Aorta (tissue), 5 donors: Measurements from ENCODE around the gene LRRK1. TPM values are rescaled to one million over a fixed set of nuclear protein-coding genes. Genes with fewer than 3 reads are reported as not detected.
A peak's percentile ranks its signal among the peaks of the same experiment; 100 is the strongest.

Experiments
- ATAC-seq: fragments of 200-7000 bp; cut with Tn5 transposase; one replicate; pipeline ENCODE4 v1.9.1; 2022; ENCODE audit warnings: moderate library complexity; ENCODE audit not compliant: low FRiP score
- DNase-seq, 2 donors: peaks; one replicate each; pipeline ENCODE4 v3.0.0-alpha.2; 2020
- H3K27ac ChIP-seq, 2 donors: one replicate each; pipeline ENCODE4 v1.5.1; 2013; ENCODE audit warnings: low read length in 2 of 2, mild to moderate bottlenecking in 2 of 2, moderate library complexity in 2 of 2, control low read depth in 1 of 2, inconsistent platforms in 1 of 2, low read depth in 1 of 2
- H3K27me3 ChIP-seq, 2 donors: one replicate each; pipeline ENCODE4 v1.6.1; 2013; ENCODE audit warnings: control low read depth in 1 of 2, low read length in 1 of 2, mild to moderate bottlenecking in 1 of 2, moderate library complexity in 1 of 2; ENCODE audit not compliant: insufficient read depth in 2 of 2, control insufficient read depth in 1 of 2
- H3K36me3 ChIP-seq, 2 donors: one replicate each; pipeline ENCODE4 v1.6.1; 2013; ENCODE audit warnings: control low read depth in 1 of 2, low read length in 1 of 2, mild to moderate bottlenecking in 1 of 2; ENCODE audit not compliant: insufficient read depth in 2 of 2, control insufficient read depth in 1 of 2
- H3K4me1 ChIP-seq, 2 donors: one replicate each; pipeline ENCODE4 v1.6.1; 2013; ENCODE audit warnings: low read length in 2 of 2, control low read depth in 1 of 2, mild to moderate bottlenecking in 1 of 2, moderate library complexity in 1 of 2; ENCODE audit not compliant: insufficient read depth in 2 of 2, control insufficient read depth in 1 of 2
- H3K4me3 ChIP-seq, 2 donors: one replicate each; pipeline ENCODE4 v1.5.1; 2013; ENCODE audit warnings: low read length in 2 of 2, control low read depth in 1 of 2, mild to moderate bottlenecking in 1 of 2
- H3K9me3 ChIP-seq: one replicate; pipeline ENCODE4 v1.6.1; 2013; ENCODE audit warnings: mild to moderate bottlenecking, low read length; ENCODE audit not compliant: control insufficient read depth
- WGBS, 2 donors: extraction: QIAGEN DNeasy Blood & Tissue Kit; methylation state at CpG; one replicate each; pipeline ENCODE4 v1.1.7; 2013; 5-methylcytosine and 5-hydroxymethylcytosine counted together
- intact Hi-C, 2 donors: fragments of 100-400 bp; cut with DNase I; formaldehyde crosslinking; loops; one replicate each; pipeline versions ENCODE4 v1.14.2 to v1.15.0; 2022
- polyA plus RNA-seq, 2 donors: library from polyadenylated mRNA; stranded (reverse); fragments of 200-250 nt; gene quantifications; one replicate each; pipeline ENCODE4 v1.2.3, GENCODE V29; 2013
- total RNA-seq, 2 donors: library from RNA; stranded (reverse); fragmentation: NEBNext Ultra II Directional; extraction: Animal tissue kit (Norgen Biotek cat#: 25700); gene quantifications; one replicate each; pipeline ENCODE4 v1.2.1, GENCODE V29; 2021
- donor health status: healthy with polysubstance abuse.
- donor health status: Bipolar disorder and iron deficiency.
- donor health status: DM: no; HTN: no; CAD: no.
- donor health status: DM: no; HTN: no; CAD: no.
- donor health status: DM: yes; HTN: yes; CAD: no.

The LRRK1 gene
- total and polyA plus RNA-seq, 4 donors, result 4.0 to 34.0 (median 13.3) TPM

GRCh38 chr15:100879061-100879463 is 40.1 kb upstream of the LRRK1 start:
- Histone ChIP-seq H3K4me3 (peak overlapping the region; percentile 15 to 58), H3K27me3 (peaks cover 0 to 2% of the 10 kb centered on the region in 2 donors), H3K4me1 (no peaks in the 10 kb centered on the region), H3K36me3 (no peaks in the 10 kb centered on the region), H3K9me3 (no peaks in the 10 kb centered on the region), H3K27ac (no peak overlapping the region)
- intact Hi-C loops, result no loop called here
- no peak for DNase-seq
- no peak for ATAC-seq
- 5 to 6% methylated on average over 45 to 62 of the region's 62 CpGs for WGBS, 2 donors

DNA sequence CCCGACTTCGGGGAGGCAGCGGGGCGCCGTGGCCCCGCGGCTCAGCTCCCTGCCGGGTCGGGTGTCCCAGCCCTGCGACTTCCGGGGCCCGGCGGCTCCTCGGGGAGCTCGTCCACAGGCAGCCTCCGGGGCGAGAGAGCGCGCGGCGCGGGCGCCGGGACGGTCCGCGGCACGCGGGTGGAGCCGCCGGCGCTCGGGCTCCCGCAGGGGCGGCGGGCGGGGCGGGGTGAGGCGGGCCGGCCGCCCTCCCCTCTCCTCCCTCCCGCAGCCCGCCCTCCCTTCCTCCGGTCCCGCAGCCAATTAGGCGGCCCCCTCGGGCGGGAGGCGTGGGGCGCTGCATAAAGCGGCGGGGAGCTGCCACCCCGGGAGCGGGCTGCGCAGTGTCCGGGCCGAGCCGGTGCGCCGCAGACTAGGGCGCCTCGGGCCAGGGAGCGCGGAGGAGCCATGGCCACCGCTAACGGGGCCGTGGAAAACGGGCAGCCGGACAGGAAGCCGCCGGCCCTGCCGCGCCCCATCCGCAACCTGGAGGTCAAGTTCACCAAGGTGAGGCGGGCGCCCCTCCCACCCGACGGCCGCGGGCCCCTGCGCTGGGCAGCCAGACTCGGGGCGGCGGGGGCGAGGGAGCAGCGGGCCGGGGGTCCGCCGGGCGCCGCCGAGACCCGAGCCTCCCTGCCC is 39.6 kb upstream of the LRRK1 start, which contains the start of gene ALDH1A3:
Gene ALDH1A3, plus strand, starts transcription at position 368 of the 675 bp plus-strand sequence. Its CDS starts 77 bp downstream, at position 445.
- 0 to 1% methylated on average over 23 to 93 of the region's 93 CpGs for WGBS, 2 donors
- no peaks in the 10 kb centered on the region for H3K9me3 ChIP-seq
- peaks cover 0 to 2% of the 10 kb centered on the region in 2 donors for H3K27me3 ChIP-seq
- no peaks in the 10 kb centered on the region for H3K4me1 ChIP-seq
- no peaks in the 10 kb centered on the region for H3K36me3 ChIP-seq
- ATAC-seq (no peak), DNase-seq (no peak)
- peak within 1 kb of the TSS; percentile 15 to 58 for H3K4me3 ChIP-seq
- H3K27ac ChIP-seq, result no peak within 1 kb of the TSS
- intact Hi-C loops, result loop anchor here in 1 of 2 donors (10.0 kb wide), 1 partner anchor 1265 kb away; no protein-coding TSS in a partner anchor

GRCh38 chr15:100880139-100880896 is 38.8 kb upstream of the LRRK1 start:
- Histone ChIP-seq H3K36me3 (no peaks in the 10 kb centered on the region), H3K27ac (no peak overlapping the region), H3K4me3 (peak overlapping the region in 1 of 2 donors; percentile 15), H3K27me3 (peaks cover 0 to 2% of the 10 kb centered on the region in 2 donors), H3K4me1 (no peaks in the 10 kb centered on the region), H3K9me3 (no peaks in the 10 kb centered on the region)
- WGBS, 2 donors, result 6 to 10% methylated on average over 75 to 80 of the region's 80 CpGs
- ATAC-seq (no peak), DNase-seq (no peak)
- intact Hi-C loops, result loop anchor here in 1 of 2 donors (10.0 kb wide), 1 partner anchor 1266 kb away; no protein-coding TSS in a partner anchor

DNA sequence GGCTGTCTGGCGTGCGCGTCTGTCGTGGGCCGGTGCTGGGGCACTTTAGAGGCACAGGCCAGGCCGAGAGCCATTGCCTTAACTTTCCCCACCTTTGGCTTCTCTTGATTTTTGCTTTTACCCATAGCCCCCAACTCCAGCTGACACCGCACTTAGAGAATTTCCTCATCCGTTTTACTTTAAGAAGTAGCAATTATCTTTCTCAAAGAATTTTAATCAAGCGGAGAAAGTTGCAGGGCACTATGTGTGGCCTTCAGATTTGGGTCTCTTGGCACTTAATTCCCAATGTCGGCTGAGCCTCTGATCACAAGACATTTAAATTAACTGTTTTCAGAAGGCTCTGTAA is 38.3 kb upstream of the LRRK1 start:
- Histone ChIP-seq H3K4me1 (no peaks in the 10 kb centered on the region), H3K4me3 (no peak overlapping the region), H3K27me3 (peaks cover 0 to 2% of the 10 kb centered on the region in 2 donors), H3K9me3 (no peaks in the 10 kb centered on the region), H3K36me3 (no peaks in the 10 kb centered on the region), H3K27ac (no peak overlapping the region)
- no peak for DNase-seq
- ATAC-seq, result no peak
- intact Hi-C loops, result loop anchor here in 1 of 2 donors (10.0 kb wide), 1 partner anchor 1266 kb away; no protein-coding TSS in a partner anchor
- 55 to 76% methylated on average over 10 of the region's 10 CpGs for WGBS, 2 donors

GRCh38 chr15:100881573-100882336 is 37.4 kb upstream of the LRRK1 start:
- Histone ChIP-seq H3K4me3 (no peak overlapping the region), H3K27ac (no peak overlapping the region), H3K27me3 (peaks cover 0 to 2% of the 10 kb centered on the region in 2 donors), H3K36me3 (no peaks in the 10 kb centered on the region), H3K9me3 (no peaks in the 10 kb centered on the region), H3K4me1 (no peaks in the 10 kb centered on the region)
- intact Hi-C loops, result loop anchor here in 1 of 2 donors (10.0 kb wide), 1 partner anchor 1267 kb away; no protein-coding TSS in a partner anchor
- ATAC-seq, result no peak
- DNase-seq, result no peak
- 94 to 95% methylated on average over 14 of the region's 14 CpGs for WGBS, 2 donors

DNA sequence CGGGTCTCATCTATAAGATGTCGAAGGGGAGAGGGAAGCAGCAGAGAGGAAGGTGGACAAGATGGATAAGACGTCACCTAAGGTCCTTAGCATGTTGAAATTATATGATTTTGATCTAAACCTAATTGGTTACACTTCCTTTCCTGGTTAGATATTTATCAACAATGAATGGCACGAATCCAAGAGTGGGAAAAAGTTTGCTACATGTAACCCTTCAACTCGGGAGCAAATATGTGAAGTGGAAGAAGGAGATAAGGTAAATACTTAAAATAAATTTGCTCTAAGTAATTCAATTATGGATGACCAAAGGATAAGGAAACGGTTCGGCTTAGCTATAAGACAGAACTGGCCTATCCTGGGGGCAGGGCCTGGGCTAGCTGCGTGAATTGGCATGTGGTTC is 34.0 kb upstream of the LRRK1 start:
- ATAC-seq (no peak), DNase-seq (no peak)
- no peak overlapping the region for H3K4me3 ChIP-seq
- no peaks in the 10 kb centered on the region for H3K9me3 ChIP-seq
- H3K4me1 ChIP-seq, result no peaks in the 10 kb centered on the region
- no peaks in the 10 kb centered on the region for H3K36me3 ChIP-seq
- no peak overlapping the region for H3K27ac ChIP-seq
- intact Hi-C loops, result loop anchor here in 1 of 2 donors (10.0 kb wide), 1 partner anchor 1270 kb away; no protein-coding TSS in a partner anchor
- 79% methylated on average over 8 of the region's 8 CpGs for WGBS, 2 donors
- H3K27me3 ChIP-seq, result no peaks in the 10 kb centered on the region

DNA sequence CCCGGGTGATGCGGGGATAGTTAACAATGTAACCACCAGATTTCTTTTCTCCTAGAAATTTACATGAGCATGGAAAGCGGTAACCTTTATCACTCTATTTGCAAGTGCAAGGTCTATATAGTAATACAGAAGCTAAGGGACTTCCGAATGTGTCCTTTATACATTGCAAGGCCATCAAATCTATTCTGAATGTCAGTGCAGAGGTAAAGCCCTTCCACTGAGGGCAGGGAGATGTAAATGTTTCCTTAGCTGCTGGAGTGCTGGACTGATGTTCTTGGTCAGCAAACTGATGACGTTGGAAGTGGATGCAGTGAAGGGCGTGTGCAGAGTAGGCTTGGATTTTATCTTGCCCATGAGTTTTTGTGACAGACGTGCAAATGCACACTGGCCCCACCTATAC is 33.3 kb upstream of the LRRK1 start:
- DNase-seq (no peak), ATAC-seq (no peak)
- Histone ChIP-seq H3K4me1 (no peaks in the 10 kb centered on the region), H3K27me3 (no peaks in the 10 kb centered on the region), H3K36me3 (no peaks in the 10 kb centered on the region), H3K9me3 (no peaks in the 10 kb centered on the region), H3K27ac (no peak overlapping the region), H3K4me3 (no peak overlapping the region)
- intact Hi-C loops, result loop anchor here in 1 of 2 donors (10.0 kb wide), 1 partner anchor 1271 kb away; no protein-coding TSS in a partner anchor
- WGBS, 2 donors, result 85 to 86% methylated on average over 7 of the region's 7 CpGs

DNA sequence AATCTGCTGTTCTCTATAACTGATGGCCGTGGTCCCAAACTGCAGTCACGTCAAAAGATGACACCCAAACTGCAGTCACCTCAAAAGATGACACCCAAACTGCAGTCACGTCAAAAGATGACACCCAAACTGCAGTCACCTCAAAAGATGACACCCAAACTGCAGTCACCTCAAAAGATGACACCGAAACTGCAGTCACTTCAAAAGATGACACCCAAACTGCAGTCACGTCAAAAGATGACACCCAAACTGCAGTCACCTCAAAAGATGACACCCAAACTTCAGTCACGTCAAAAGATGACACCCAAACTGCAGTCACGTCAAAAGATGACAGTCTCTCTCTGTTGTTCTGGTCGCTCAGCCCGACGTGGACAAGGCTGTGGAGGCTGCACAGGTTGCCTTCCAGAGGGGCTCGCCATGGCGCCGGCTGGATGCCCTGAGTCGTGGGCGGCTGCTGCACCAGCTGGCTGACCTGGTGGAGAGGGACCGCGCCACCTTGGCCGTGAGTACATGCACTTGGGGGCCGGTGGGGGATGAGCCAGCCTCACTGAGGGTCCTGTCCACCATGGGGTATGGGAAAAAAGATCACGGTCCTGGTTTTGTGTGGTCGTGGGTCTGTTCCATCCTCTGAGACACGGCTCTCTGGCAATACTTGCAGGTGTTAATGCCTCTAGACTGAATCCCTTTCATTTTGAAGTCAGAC is 31.8 kb upstream of the LRRK1 start:
- no peak for DNase-seq
- ATAC-seq, result no peak
- Histone ChIP-seq H3K9me3 (no peaks in the 10 kb centered on the region), H3K27me3 (no peaks in the 10 kb centered on the region), H3K4me1 (no peaks in the 10 kb centered on the region), H3K4me3 (no peak overlapping the region), H3K36me3 (no peaks in the 10 kb centered on the region), H3K27ac (no peak overlapping the region)
- intact Hi-C loops, result loop anchor here in 1 of 2 donors (10.0 kb wide), 1 partner anchor 1273 kb away; no protein-coding TSS in a partner anchor
- WGBS, 2 donors, result 93% methylated on average over 22 of the region's 22 CpGs
